ENCODE results near the gene FYB1. TPM values are rescaled to one million over a fixed set of nuclear protein-coding genes. Genes with fewer than 3 reads are reported as not detected.

Gene FYB1
- total RNA-seq, 1 donor from 2014 or later = not detected

DNA sequence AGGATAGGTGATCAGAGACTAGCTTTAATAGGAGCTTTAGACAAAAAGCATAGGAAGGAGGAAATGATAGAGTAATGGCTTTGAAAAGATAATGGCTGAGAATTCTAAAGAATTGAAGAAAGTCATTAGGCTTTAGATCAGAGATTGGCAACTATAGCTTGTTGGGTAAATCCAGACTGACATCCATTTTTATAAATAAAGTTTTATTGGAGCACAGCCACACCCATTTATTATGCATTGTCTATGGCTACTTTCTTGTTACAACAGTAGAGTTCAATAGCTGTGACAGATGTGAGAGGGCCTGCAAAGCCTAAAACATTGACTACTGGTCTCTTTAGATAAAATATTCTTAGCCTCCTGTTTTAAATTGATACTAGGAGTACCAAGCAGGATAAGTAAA is 40.7 kb upstream of the FYB1 start:
- H3K36me3 Mint-ChIP-seq (ENCODE audit: unreplicated experiment) = no peaks in the 10 kb centered on the region
- H3K4me3 Mint-ChIP-seq (ENCODE audit: unreplicated experiment) = no peak overlapping the region
- no peaks in the 10 kb centered on the region for H3K27me3 Mint-ChIP-seq (ENCODE audit: unreplicated experiment)
- no peak for TF ChIP-seq CTCF (IDR thresholded peaks at IDR 0.05; ENCODE audit: partially characterized antibody, unreplicated experiment)
- no peak for DNase-seq
- H3K4me1 Mint-ChIP-seq (ENCODE audit: low read depth, unreplicated experiment) = no peaks in the 10 kb centered on the region
- no peaks in the 10 kb centered on the region for H3K9me3 Mint-ChIP-seq (ENCODE audit: unreplicated experiment)
- H3K27ac Mint-ChIP-seq (ENCODE audit: unreplicated experiment) = no peak overlapping the region

DNA sequence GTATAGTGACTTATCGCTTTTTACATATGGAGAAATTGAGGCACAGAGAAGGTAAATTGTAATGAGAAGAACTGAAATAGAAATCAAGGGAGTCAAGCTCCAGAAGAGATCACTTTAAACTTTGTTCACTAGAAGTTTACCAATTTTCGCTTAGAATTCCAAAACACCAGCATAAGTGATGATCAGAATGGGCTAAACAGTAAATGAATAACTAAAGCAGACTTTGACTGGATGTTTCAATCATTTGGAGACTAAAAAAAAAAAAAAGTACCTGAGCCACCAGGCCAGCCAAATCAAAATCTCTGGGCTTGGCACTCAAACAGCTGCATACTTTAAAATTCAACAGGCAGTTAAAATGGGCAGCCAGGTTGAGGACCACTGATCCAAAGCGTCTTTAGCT is 38.2 kb upstream of the FYB1 start:
- no peaks in the 10 kb centered on the region for H3K4me1 Mint-ChIP-seq (ENCODE audit: low read depth, unreplicated experiment)
- H3K36me3 Mint-ChIP-seq (ENCODE audit: unreplicated experiment) = no peaks in the 10 kb centered on the region
- no peak for DNase-seq
- no peak overlapping the region for H3K27ac Mint-ChIP-seq (ENCODE audit: unreplicated experiment)
- H3K9me3 Mint-ChIP-seq (ENCODE audit: unreplicated experiment) = no peaks in the 10 kb centered on the region
- H3K27me3 Mint-ChIP-seq (ENCODE audit: unreplicated experiment) = peaks cover 2% of the 10 kb centered on the region
- no peak for TF ChIP-seq CTCF (IDR thresholded peaks at IDR 0.05; ENCODE audit: partially characterized antibody, unreplicated experiment)
- no peak overlapping the region for H3K4me3 Mint-ChIP-seq (ENCODE audit: unreplicated experiment)

GRCh38 chr5:39256477-39257235 is 37.3 kb upstream of the FYB1 start:
- Mint-ChIP-seq H3K4me3 (ENCODE audit: unreplicated experiment) (no peak overlapping the region), H3K4me1 (ENCODE audit: low read depth, unreplicated experiment) (no peaks in the 10 kb centered on the region), H3K27ac (ENCODE audit: unreplicated experiment) (no peak overlapping the region), H3K9me3 (ENCODE audit: unreplicated experiment) (no peaks in the 10 kb centered on the region), H3K27me3 (ENCODE audit: unreplicated experiment) (peaks cover 2% of the 10 kb centered on the region), H3K36me3 (ENCODE audit: unreplicated experiment) (no peaks in the 10 kb centered on the region)
- TF ChIP-seq CTCF (IDR thresholded peaks at IDR 0.05; ENCODE audit: partially characterized antibody, unreplicated experiment) = no peak
- no peak for DNase-seq

DNA sequence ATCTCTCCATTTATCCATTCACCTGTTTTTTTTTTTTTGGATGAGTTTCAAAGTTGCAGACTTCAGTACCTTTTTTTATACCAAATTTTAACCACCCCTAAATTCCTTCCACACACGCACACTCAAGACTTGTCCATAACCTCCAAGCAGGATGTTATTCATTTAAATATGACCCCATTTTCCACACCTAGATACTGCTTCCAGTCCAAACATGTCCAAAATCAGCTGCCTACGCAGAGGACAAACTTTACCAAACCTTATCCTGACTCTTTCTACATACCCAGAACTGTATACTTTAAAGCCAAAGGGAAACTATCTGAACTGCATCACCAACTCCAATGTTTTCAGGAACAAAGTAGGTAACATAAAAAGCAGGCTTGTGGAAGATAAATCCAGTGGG is 36.0 kb upstream of the FYB1 start:
- H3K4me3 Mint-ChIP-seq (ENCODE audit: unreplicated experiment) = no peak overlapping the region
- TF ChIP-seq CTCF (IDR thresholded peaks at IDR 0.05; ENCODE audit: partially characterized antibody, unreplicated experiment) = no peak
- no peak for DNase-seq
- H3K4me1 Mint-ChIP-seq (ENCODE audit: low read depth, unreplicated experiment) = no peaks in the 10 kb centered on the region
- peaks cover 2% of the 10 kb centered on the region for H3K27me3 Mint-ChIP-seq (ENCODE audit: unreplicated experiment)
- H3K36me3 Mint-ChIP-seq (ENCODE audit: unreplicated experiment) = no peaks in the 10 kb centered on the region
- H3K9me3 Mint-ChIP-seq (ENCODE audit: unreplicated experiment) = no peaks in the 10 kb centered on the region
- no peak overlapping the region for H3K27ac Mint-ChIP-seq (ENCODE audit: unreplicated experiment)

GRCh38 chr5:39254671-39255070 is 35.3 kb upstream of the FYB1 start:
- no peaks in the 10 kb centered on the region for H3K36me3 Mint-ChIP-seq (ENCODE audit: unreplicated experiment)
- DNase-seq = no peak
- H3K27me3 Mint-ChIP-seq (ENCODE audit: unreplicated experiment) = peaks cover 2% of the 10 kb centered on the region
- H3K4me3 Mint-ChIP-seq (ENCODE audit: unreplicated experiment) = no peak overlapping the region
- no peaks in the 10 kb centered on the region for H3K4me1 Mint-ChIP-seq (ENCODE audit: low read depth, unreplicated experiment)
- TF ChIP-seq CTCF (IDR thresholded peaks at IDR 0.05; ENCODE audit: partially characterized antibody, unreplicated experiment) = no peak
- no peak overlapping the region for H3K27ac Mint-ChIP-seq (ENCODE audit: unreplicated experiment)
- peaks cover 2% of the 10 kb centered on the region for H3K9me3 Mint-ChIP-seq (ENCODE audit: unreplicated experiment)

All from glutamatergic neuron (in vitro differentiated cells).